ENCODE results near the gene RTN1. TPM values are rescaled to one million over a fixed set of nuclear protein-coding genes. Genes with fewer than 3 reads are reported as not detected.

Gene RTN1
- total and polyA plus RNA-seq, 2 of the 8 experiments (the other 6 are each of a cell fraction or from before 2014, with no cell fraction given): 2.8 to 4.9 TPM

DNA sequence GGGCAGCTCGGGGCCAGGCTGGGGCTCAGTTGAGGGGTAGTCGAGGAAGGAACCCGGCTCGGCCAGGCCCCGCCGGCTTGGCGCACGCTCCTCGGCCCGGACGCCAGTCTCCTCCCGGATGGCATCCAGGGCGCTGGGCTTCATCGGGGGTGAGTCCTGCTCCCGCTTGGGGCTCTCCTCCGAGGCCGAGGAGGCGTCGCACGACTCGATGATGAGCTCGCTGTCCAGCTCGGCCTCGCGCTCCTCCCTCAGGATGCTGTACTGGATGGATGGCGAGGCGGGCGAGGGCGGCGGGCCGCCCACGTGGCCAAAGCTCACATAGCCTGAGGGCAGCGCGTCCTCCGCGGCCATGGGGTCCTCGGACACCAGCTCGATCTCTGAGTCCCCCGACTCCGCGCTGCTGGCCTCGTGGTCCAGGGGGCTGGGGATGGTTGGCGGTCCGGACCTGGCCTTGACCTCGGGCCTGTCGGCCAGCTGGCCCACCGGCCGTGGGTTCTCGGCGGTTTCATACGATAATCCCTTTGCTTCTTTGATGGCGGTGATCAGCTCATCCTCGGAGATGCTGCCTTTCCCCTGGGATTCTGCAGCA, 143.4 kb downstream of the RTN1 start:
- Histone ChIP-seq H4K91ac (replicated peaks; ENCODE audit: insufficient read length, low read length) (no peak overlapping the region), H3K18ac (ENCODE audit: extremely low read depth, low read length) (no peak overlapping the region), H3K9ac (replicated peaks in 1 of 4; ENCODE audit: extremely low read depth in 1 of 4, low read depth in 3 of 4, low read length in 3 of 4) (no peak overlapping the region), H3K4me3 (ENCODE audit: extremely low read depth in 1 of 4, insufficient read depth in 2 of 4, low read depth in 3 of 4, low read length in 4 of 4) (no peak overlapping the region), H3K4me1 (replicated peaks in 1 of 4; ENCODE audit: control insufficient read depth in 3 of 4, insufficient read depth in 4 of 4, low read length in 3 of 4) (no peaks in the 10 kb centered on the region), H3K23me2 (ENCODE audit: low read depth, low read length) (no peaks in the 10 kb centered on the region), H3K4ac (replicated peaks; ENCODE audit: insufficient read length, low read depth, low read length) (no peak overlapping the region), H3K4me2 (ENCODE audit: insufficient read depth in 1 of 2, low read depth in 2 of 2, low read length in 2 of 2) (no peak overlapping the region), H2BK12ac (ENCODE audit: low read depth, low read length) (no peak overlapping the region), H3K14ac (ENCODE audit: insufficient read length) (no peak overlapping the region), H2BK120ac (replicated peaks; ENCODE audit: low read depth, low read length) (no peak overlapping the region), H4K5ac (ENCODE audit: insufficient read length, low read depth, low read length) (no peak overlapping the region), H4K20me1 (replicated peaks in 1 of 2; ENCODE audit: control insufficient read depth in 1 of 2, insufficient read depth in 2 of 2, low read length in 2 of 2) (no peaks in the 10 kb centered on the region), H3K56ac (replicated peaks; ENCODE audit: insufficient read length, low read depth, low read length) (no peak overlapping the region), H3K79me2 (ENCODE audit: control insufficient read depth in 1 of 2, insufficient read depth in 2 of 2, low read length in 2 of 2) (no peaks in the 10 kb centered on the region), H3K36me3 (ENCODE audit: control insufficient read depth in 2 of 4, insufficient read depth in 4 of 4, low read length in 3 of 4) (no peaks in the 10 kb centered on the region), H3K27me3 (replicated peaks in 1 of 4; ENCODE audit: control insufficient read depth in 3 of 4, extremely low read depth in 1 of 4, insufficient read depth in 3 of 4, low read length in 3 of 4) (no peaks in the 10 kb centered on the region), H2AK5ac (ENCODE audit: low read depth, low read length) (no peak overlapping the region), H2AFZ (ENCODE audit: low read length) (no peak overlapping the region), H3K23ac (ENCODE audit: insufficient read length) (no peak overlapping the region), H2BK20ac (ENCODE audit: low read length) (no peak overlapping the region), H3K27ac (ENCODE audit: low read depth, low read length) (no peak overlapping the region), H3K79me1 (ENCODE audit: low read depth, low read length) (no peaks in the 10 kb centered on the region), H3K9me3 (ENCODE audit: insufficient read depth in 2 of 2, low read depth in 1 of 2, low read length in 1 of 2) (no peaks in the 10 kb centered on the region), H2BK15ac (ENCODE audit: low read length) (no peak overlapping the region), H2BK5ac (ENCODE audit: low read depth, low read length) (no peak overlapping the region), H4K8ac (ENCODE audit: extremely low read depth, insufficient read depth, low read length) (peak overlapping the region; percentile 23; the same call in 1 of the 2 replicates)
- 97% methylated on average over 23 of the region's 53 CpGs; no CpG with 5 or more reads in 1 of the 2 experiments for WGBS, 2 experiments (ENCODE audit: extremely low coverage in 1 of 2, insufficient coverage in 1 of 2, insufficient read length in 1 of 2, insufficient replicate concordance in 2 of 2, low coverage in 1 of 2, low lambda C conversion rate in 2 of 2, missing lambda C conversion rate in 1 of 2)
- POLR2A ChIA-PET (ENCODE audit: partially characterized antibody): no interaction called here
- CTCF ChIA-PET (ENCODE audit: partially characterized antibody): interaction anchor here (0.8 to 1.4 kb wide), 4 partner anchors 14 to 215 kb away, joined by 3 to 5 read pairs (median 4); no protein-coding TSS in a partner anchor
- DNase-seq (ENCODE audit: low read depth in 1 of 2, low spot score in 2 of 2): no peak
- FAIRE-seq: no peak
- TF ChIP-seq, protein P1, sequence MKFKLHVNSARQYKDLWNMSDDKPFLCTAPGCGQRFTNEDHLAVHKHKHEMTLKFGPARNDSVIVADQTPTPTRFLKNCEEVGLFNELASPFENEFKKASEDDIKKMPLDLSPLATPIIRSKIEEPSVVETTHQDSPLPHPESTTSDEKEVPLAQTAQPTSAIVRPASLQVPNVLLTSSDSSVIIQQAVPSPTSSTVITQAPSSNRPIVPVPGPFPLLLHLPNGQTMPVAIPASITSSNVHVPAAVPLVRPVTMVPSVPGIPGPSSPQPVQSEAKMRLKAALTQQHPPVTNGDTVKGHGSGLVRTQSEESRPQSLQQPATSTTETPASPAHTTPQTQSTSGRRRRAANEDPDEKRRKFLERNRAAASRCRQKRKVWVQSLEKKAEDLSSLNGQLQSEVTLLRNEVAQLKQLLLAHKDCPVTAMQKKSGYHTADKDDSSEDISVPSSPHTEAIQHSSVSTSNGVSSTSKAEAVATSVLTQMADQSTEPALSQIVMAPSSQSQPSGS (IDR thresholded peaks at IDR 0.05; ENCODE audit: low read length): no peak
- TF ChIP-seq TEAD4 (IDR thresholded peaks at IDR 0.05; ENCODE audit: low read depth, low read length) (no peak), ZNF274 (IDR thresholded peaks at IDR 0.05; ENCODE audit: borderline replicate concordance, extremely low read depth, low read length) (no peak), RAD21 (IDR thresholded peaks at IDR 0.05 in 1 of 2, conservative IDR thresholded peaks at IDR 0.05 in 1 of 2; ENCODE audit: low read depth in 2 of 2, low read length in 2 of 2) (no peak), SP4 (IDR thresholded peaks at IDR 0.05; ENCODE audit: low read length) (no peak), JUN (IDR thresholded peaks at IDR 0.05; ENCODE audit: low read depth, low read length) (no peak)
- TF ChIP-seq, protein P2, sequence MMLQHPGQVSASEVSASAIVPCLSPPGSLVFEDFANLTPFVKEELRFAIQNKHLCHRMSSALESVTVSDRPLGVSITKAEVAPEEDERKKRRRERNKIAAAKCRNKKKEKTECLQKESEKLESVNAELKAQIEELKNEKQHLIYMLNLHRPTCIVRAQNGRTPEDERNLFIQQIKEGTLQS (IDR thresholded peaks at IDR 0.05; ENCODE audit: insufficient read depth, low read depth, low read length): no peak
- TF ChIP-seq, protein P3, sequence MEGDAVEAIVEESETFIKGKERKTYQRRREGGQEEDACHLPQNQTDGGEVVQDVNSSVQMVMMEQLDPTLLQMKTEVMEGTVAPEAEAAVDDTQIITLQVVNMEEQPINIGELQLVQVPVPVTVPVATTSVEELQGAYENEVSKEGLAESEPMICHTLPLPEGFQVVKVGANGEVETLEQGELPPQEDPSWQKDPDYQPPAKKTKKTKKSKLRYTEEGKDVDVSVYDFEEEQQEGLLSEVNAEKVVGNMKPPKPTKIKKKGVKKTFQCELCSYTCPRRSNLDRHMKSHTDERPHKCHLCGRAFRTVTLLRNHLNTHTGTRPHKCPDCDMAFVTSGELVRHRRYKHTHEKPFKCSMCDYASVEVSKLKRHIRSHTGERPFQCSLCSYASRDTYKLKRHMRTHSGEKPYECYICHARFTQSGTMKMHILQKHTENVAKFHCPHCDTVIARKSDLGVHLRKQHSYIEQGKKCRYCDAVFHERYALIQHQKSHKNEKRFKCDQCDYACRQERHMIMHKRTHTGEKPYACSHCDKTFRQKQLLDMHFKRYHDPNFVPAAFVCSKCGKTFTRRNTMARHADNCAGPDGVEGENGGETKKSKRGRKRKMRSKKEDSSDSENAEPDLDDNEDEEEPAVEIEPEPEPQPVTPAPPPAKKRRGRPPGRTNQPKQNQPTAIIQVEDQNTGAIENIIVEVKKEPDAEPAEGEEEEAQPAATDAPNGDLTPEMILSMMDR (IDR thresholded peaks at IDR 0.05; ENCODE audit: control extremely low read depth in 1 of 3, insufficient read depth in 1 of 3, low read depth in 1 of 3, low read length in 3 of 3): no peak

Measured in H1 (cell line).